Esophagus squamous epithelium (tissue), 4 donors: ENCODE data around the gene GLRX5.

Experiments used
- POLR2A ChIP-seq, 4 donors: fragments of 450-650 bp; IDR thresholded peaks; one replicate each; pipeline ENCODE4 v1.6.1; 2017; ENCODE audit warnings: antibody characterized with exemption in 4 of 4, mild to moderate bottlenecking in 4 of 4, moderate library complexity in 3 of 4
- TF ChIP-seq, protein P1 (sequence below), 6 experiments: fragments of 450-650 bp in 4 of 6; fragments of 200-600 bp in 2 of 6; sonication (generic) in 2 of 6; IDR thresholded peaks; one replicate each; pipeline ENCODE4 v1.5.1; 2016 to 2019; ENCODE audit warnings: antibody characterized with exemption in 6 of 6, mild to moderate bottlenecking in 4 of 6, moderate library complexity in 4 of 6

GRCh38 chr14:95519699-95520098 is 15.2 kb upstream of the GLRX5 start:
- TF ChIP-seq, protein P1, sequence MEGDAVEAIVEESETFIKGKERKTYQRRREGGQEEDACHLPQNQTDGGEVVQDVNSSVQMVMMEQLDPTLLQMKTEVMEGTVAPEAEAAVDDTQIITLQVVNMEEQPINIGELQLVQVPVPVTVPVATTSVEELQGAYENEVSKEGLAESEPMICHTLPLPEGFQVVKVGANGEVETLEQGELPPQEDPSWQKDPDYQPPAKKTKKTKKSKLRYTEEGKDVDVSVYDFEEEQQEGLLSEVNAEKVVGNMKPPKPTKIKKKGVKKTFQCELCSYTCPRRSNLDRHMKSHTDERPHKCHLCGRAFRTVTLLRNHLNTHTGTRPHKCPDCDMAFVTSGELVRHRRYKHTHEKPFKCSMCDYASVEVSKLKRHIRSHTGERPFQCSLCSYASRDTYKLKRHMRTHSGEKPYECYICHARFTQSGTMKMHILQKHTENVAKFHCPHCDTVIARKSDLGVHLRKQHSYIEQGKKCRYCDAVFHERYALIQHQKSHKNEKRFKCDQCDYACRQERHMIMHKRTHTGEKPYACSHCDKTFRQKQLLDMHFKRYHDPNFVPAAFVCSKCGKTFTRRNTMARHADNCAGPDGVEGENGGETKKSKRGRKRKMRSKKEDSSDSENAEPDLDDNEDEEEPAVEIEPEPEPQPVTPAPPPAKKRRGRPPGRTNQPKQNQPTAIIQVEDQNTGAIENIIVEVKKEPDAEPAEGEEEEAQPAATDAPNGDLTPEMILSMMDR (IDR thresholded peaks at IDR 0.05): no peak
- TF ChIP-seq POLR2A (IDR thresholded peaks at IDR 0.05): no peak
